Fibroblast of lung (primary cell): ENCODE results near the gene TMEM214.

Experiments used
- CTCF ChIP-seq, 2 donors: IDR thresholded peaks in 1 of 2; conservative IDR thresholded peaks in 1 of 2; 1 replicate in 1 of 2; 2 replicates in 1 of 2; pipeline ENCODE4 v1.5.1; 2011 to 2012; ENCODE audit warnings: low read length in 2 of 2, control low read depth in 1 of 2, inconsistent platforms in 1 of 2, low read depth in 1 of 2, mild to moderate bottlenecking in 1 of 2
- EZH2 ChIP-seq: IDR thresholded peaks from 2 replicates; pipeline ENCODE4 v1.5.1; 2012; ENCODE audit warnings: low read length, control low read depth, mild to moderate bottlenecking; ENCODE audit errors: missing control alignments

GRCh38 chr2:27054721-27055120 is 22.0 kb downstream of the TMEM214 start:
- TF ChIP-seq CTCF (conservative IDR thresholded peaks at IDR 0.05 in 1 of 2, IDR thresholded peaks at IDR 0.05 in 1 of 2; ENCODE audit: low read depth in 1 of 2, low read length in 2 of 2) (no peak), EZH2 (no peak)
